Erythroblast (primary cell): ENCODE results near the gene CIROP.

Experiments used
- DNase-seq, 2 experiments: peaks; one replicate each; lab custom pipeline; 2025; lab: John Stamatoyannopoulos, UW
- GATA1 ChIP-seq: IDR thresholded peaks from 2 replicates; pipeline ENCODE4 v1.6.1; 2011; ENCODE audit warnings: low read depth, mild to moderate bottlenecking, control low read depth, low read length, moderate library complexity
- POLR2A ChIP-seq: IDR thresholded peaks from 2 replicates; pipeline ENCODE4 v1.6.1; 2011; ENCODE audit warnings: mild to moderate bottlenecking, low read length

Gene CIROP

GRCh38 chr14:23141706-23142444, 37.1 kb upstream of the CIROP start:
- no peak for TF ChIP-seq GATA1
- TF ChIP-seq POLR2A: no peak
- DNase-seq: no peak

GRCh38 chr14:23140371-23140770, 35.6 kb upstream of the CIROP start:
- TF ChIP-seq GATA1 (no peak), POLR2A (no peak)
- DNase-seq: no peak

DNA sequence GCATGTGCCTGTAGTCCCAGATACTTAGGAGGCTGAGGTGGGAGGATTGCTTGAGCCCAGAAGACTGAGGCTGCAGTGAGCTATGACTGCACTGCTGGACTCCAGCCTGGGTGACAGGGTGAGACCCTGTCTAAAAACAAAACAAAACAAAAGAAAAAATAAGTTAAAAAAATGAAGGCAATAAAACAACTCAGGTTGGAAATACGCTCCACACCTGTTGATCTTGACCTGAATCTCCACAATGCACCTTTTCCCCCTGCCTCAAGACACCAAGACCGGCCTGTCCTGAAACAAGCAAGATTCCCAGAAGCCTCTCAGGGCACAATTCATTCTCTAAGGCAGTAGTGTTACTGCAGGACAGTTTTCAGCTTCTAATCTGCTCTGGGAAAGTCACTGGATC, 35.1 kb upstream of the CIROP start:
- no peak for TF ChIP-seq GATA1
- TF ChIP-seq POLR2A: no peak
- DNase-seq: no peak

- TF ChIP-seq POLR2A: no peak
- TF ChIP-seq GATA1: no peak
- DNase-seq: no peak
Observed at GRCh38 chr14:23137813-23138535, 33.2 kb upstream of the CIROP start.

- no peak for TF ChIP-seq GATA1
- no peak for TF ChIP-seq POLR2A
- DNase-seq: no peak
Observed at GRCh38 chr14:23137192-23137812, 32.5 kb upstream of the CIROP start.

- no peak for DNase-seq
- TF ChIP-seq POLR2A (no peak), GATA1 (no peak)
Observed at GRCh38 chr14:23136566-23137133, 31.9 kb upstream of the CIROP start.

- TF ChIP-seq POLR2A (no peak), GATA1 (no peak)
- DNase-seq: no peak
Observed at GRCh38 chr14:23132970-23133369, 28.2 kb upstream of the CIROP start.

DNA sequence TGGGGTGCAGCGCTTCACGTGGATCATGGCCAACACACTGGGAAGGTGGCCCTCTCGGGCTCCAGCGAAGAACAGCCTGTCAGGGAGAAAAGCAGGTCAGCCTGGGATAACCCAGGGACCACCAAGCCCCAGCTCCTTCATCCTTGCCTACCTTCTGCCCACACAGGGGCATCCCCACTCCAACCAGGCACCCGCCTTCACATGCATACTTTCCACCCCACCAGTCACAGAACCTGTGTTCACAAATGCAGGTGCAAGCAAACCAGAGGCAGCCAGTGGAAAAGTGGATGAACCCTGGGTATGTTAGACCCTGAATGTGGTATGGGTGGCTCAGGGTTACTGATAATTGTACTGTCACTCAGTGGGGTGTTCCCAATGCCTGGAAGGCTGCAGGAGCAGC, 26.7 kb upstream of the CIROP start:
- TF ChIP-seq POLR2A: no peak
- TF ChIP-seq GATA1: no peak
- no peak for DNase-seq

DNA sequence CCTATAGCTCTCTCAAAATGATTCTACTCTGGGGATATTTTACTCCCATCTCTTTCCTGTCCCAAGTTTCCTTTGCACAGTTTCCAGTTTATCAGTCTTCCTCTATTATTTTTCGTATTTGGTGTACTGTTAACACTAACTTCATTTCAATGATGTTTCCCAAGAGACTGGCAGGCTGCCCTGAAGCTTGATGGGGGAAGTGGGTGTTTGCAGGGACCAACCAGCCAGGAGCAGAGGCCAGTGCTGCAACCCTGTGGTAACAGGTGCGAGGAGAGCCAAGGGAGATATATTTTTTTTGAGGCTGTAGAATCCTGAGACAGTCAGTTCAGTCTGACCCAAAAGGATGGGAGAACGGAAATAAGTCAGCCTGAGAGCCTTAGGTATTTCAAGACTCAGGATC, 26.1 kb upstream of the CIROP start:
- DNase-seq: no peak
- TF ChIP-seq POLR2A: no peak
- no peak for TF ChIP-seq GATA1

DNA sequence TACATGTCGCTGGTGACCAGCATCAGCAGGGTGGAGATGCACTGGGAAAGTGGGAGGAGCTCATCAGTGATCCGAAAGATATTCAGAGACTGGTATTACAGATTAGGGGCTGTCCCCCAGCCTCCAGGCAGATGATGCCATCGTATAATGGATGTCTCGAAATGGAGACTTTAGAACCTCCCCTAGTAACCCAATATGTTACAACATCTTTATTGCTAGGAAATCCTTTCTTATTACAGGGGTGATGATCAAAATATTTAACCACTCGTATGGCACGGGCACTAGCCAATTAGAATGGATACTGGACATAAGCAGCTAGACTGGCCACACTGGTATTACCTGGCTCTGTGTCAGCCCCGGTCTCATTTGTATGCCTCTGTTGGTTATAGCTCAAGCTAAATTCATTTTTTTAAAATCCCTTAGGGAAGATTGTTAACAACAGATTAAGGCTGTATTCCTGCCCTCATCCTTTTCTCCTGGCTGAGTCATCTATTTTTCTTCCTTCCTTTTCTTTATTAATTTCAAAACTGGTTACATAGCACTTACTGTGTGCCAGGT, 25.0 kb upstream of the CIROP start:
- TF ChIP-seq POLR2A: no peak
- no peak for DNase-seq

DNA sequence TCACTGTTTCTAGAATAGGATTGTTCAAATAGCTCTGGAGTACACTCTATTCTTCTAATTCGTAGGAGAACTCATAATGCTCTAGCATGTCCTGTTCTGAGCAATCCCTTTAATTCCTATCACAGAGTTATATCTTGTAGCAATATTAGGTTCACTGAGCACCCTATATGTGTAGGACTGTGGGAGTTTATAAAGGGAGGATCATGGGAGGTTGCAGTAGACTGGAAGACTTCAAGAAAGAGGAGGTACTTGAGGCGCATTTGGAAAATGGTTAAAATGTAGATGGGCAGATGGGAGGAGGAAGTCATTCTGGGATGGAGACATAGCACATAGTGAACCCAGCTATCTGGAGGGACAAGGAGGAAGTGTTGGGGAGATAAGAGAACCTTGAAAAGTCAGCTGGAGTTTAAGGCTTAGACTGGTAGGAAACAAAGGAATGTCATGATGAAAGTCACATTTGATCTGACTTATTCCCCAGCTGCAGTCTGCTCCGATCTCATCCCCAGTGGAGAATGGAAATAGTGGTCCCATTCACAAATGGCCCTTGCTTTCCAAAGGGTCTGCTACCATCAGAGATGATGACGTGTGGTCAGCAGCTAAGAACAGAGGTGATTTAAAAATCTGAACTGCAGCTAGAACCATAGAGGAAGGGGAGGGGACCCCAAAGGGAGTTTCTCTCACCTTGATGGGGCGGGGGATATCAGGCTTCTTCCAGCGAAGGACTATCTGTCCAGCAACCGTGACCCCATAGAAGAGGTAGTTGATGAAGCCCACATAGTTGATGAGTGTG, 24.4 kb upstream of the CIROP start:
- no peak for TF ChIP-seq GATA1
- no peak for TF ChIP-seq POLR2A
- no peak for DNase-seq

- TF ChIP-seq POLR2A: no peak
- DNase-seq: no peak
Observed at GRCh38 chr14:23127861-23128260, 23.1 kb upstream of the CIROP start.

GRCh38 chr14:23126548-23127278, 21.9 kb upstream of the CIROP start:
- TF ChIP-seq POLR2A: no peak
- TF ChIP-seq GATA1: no peak
- DNase-seq: no peak
